GM21367 (cell line): ENCODE measurements around the gene GAB4.
"Not testable (repeated sequence)": the region's sequence is repeated elsewhere in the genome, so short reads cannot be mapped to it uniquely, and the experiment has no call there.

Experiments used
- ATAC-seq: cut with Tn5 transposase; IDR thresholded peaks from one replicate; pipeline ENCODE4 v1.9.1; 2021; ENCODE audit not compliant: unreplicated experiment

The GAB4 gene

GRCh38 chr22:16917144-16918003, 90.6 kb downstream of the GAB4 start:
- no peak for ATAC-seq

GRCh38 chr22:16915701-16916100, 92.3 kb downstream of the GAB4 start:
- ATAC-seq = no peak

- ATAC-seq = not testable (repeated sequence)
Observed at GRCh38 chr22:16914911-16915310, 93.1 kb downstream of the GAB4 start.

GRCh38 chr22:16914006-16914405, 94.0 kb downstream of the GAB4 start:
- no peak for ATAC-seq

- ATAC-seq = no peak
Observed at GRCh38 chr22:16912281-16912680, 95.7 kb downstream of the GAB4 start.
